Activated CD4-positive, alpha-beta T cell treated with anti-CD3 and anti-CD28 coated beads, Interleukin-2, amount 50 U/mL, for 16 hours (primary cell): ENCODE results near the gene FN3K.

Experiments used
- DNase-seq: peaks from one replicate; pipeline ENCODE4 v3.0.0-alpha.2; 2020

Gene FN3K

GRCh38 chr17:82734987-82735866, at the start of gene FN3K:
TSS of gene FN3K (plus strand) at chr17:82735615. CDS start at chr17:82735637, 22 bp downstream.
- no peak for DNase-seq

DNA sequence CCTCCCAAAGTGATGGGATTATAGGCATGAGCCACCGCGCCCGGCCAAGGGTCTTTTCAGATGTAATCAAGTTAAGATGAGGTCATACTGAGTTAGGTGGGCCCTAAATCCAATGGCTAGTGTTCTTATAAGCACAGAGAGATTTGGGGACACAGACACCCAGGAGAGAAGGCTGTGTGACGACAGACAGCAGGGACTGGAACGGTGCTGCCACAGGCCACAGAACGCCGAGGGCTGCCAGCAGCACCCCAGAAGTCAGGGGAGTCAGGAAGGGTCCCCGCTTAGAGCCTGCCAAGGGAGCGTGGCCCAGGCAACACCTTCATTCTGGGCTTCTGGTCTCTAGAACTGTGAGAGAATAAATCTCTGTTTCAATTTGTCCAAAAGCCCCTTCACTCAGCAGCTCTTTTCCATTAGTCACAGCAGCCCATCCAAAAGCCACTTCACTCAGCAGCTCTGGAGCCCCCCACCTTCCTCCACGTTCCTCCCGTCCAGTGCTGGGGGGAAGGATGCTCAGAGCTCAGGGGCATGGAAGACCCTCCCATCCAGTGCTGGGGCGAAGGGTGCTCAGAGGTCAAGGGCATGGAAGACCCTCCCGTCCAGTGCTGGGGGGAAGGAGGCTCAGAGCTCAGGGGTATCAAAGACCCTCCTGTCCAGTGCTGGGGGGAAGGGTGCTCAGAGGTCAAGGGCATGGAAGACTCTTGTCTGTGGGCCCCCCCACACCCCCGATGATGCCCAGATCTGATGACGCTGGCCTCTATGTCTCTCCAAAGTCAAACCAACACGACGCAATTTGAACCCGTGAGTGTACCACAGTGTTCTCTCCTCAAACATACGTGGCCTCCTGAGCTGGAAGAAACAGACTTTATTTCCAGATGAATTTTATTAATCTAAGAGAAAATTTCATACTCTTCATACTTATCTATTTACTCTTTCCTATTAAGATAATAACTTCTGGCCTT, 48.8 kb upstream of the FN3K start:
- no peak for DNase-seq

GRCh38 chr17:82687375-82687861, 48.0 kb upstream of the FN3K start:
- DNase-seq: no peak

- no peak for DNase-seq
These were observed 47.5 kb upstream of the FN3K start for GRCh38 chr17:82687871-82688270.

GRCh38 chr17:82689077-82689476, 46.3 kb upstream of the FN3K start:
- DNase-seq: no peak

GRCh38 chr17:82690786-82691489, 44.5 kb upstream of the FN3K start:
- DNase-seq: no peak

DNA sequence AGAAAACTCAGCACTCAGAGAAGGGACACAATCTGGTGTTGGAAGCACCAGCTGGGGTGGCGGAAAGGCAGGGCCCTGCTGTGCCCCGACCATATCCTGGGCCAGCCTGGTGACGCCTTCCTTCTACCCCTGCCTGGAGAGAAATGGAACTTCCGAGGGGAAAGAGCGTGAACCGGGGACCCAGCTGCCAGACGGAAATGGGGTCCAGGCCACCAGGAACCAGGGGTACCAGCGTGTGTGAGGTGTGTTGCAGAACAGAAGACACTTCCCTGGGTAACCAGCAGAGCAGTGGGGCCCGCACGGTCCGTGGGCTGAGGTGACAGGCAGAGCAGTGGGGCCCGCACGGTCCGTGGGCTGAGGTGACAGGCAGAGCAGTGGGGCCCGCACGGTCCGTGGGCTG, 43.7 kb upstream of the FN3K start:
- no peak for DNase-seq

GRCh38 chr17:82692268-82692667, 43.1 kb upstream of the FN3K start:
- no peak for DNase-seq

DNA sequence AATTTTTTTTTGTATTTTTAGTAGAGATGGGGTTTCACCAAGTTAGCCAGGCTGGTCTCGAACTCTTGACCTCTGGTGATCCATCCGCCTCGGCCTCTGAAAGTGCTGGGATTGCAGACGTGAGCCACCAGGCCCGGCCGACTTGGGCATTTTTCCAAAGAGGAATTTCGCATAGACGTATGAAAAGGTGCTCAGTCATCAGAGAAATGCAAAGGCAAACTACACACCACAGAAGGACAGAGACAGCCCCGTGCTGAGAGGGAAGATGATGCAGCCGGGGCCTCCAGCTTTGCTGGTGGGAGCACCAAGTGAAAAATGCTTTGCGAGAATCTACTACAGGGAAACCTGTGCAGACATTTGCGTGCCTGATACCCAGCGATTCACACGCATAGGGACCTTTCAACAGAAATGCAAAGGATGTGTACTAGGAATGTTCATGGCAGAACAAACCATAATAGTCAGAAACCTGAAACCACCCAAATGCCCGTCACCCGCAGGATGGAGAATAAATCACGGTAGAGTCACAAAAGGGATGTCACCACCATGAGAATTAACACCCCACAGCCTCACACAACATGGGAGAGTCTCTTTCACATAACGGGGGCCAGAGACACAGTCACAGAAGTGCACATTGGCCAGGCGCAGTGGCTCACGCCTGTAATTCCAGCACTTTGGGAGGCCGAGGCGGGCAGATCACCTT, 42.1 kb upstream of the FN3K start:
- DNase-seq: no peak

GRCh38 chr17:82694647-82695046, 40.8 kb upstream of the FN3K start:
- DNase-seq: no peak

DNA sequence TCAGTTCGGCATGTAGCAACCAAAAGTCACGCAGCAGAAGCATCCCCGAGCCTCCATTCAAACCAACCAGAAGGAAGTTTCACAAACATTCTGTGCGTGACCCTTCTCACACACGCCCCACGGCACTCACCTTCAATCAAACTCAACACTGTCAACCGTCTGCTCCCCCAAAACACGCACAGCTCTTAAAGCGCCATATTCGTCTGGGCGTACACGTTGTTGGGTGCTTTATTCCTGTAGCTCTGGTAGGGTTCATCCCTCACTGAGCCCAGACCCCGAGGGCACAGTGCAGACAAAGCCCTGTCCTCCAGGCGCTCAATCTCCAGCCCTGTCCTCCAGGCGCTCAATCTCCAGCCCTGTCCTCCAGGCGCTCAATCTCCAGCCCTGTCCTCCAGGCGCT, 39.2 kb upstream of the FN3K start:
- no peak for DNase-seq

DNA sequence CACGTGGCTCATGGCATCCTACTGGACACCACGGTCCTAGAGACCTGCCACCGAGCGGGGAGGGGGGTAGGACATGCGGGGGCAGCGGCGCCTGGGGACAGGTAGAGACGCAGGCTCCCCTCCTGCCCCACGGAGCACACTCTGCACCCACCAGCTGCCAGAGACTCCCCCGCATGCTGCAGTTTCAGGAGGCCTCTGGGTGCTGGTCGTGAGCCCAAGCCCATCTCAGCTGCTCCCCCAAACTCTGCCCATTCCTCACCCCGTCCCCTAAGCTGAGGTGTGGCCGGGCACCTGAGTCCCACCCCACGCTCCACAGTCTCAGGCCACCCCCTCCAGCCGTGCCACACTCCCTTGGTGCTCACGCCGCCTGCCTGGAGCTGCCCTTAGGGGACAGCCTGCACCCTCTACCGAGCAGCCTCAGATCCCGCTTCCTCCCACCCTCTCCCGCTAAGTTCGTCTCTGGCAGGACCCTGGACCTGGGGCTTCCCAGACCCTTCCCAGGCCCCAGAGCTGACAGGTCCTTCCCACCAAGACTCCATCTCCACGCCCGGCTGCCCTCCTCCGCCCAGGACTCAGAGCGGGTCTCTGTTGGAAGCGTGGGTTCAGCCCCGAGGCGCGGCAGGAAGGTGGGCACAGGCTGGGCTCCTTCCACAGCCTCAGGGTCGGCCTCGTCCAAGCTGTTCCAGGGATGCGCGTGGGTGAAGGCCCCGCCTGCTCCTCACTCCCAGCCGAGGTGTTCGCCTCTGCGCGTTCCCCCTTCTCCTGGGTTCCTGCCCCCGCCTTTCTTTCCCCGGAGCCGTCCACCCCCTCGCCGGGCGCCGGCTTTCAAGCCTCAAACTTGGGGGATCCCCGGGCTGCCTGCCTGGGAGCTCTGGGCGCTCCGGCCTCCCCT, 38.3 kb upstream of the FN3K start:
- no peak for DNase-seq

- no peak for DNase-seq
These were observed 37.7 kb upstream of the FN3K start for GRCh38 chr17:82697808-82698064.

GRCh38 chr17:82698065-82698973, 37.1 kb upstream of the FN3K start, which contains the start of gene RAB40B:
TSS of gene RAB40B (minus strand) at chr17:82698698. CDS start at chr17:82698596, 102 bp downstream.
- DNase-seq: peak; percentile 98

DNA sequence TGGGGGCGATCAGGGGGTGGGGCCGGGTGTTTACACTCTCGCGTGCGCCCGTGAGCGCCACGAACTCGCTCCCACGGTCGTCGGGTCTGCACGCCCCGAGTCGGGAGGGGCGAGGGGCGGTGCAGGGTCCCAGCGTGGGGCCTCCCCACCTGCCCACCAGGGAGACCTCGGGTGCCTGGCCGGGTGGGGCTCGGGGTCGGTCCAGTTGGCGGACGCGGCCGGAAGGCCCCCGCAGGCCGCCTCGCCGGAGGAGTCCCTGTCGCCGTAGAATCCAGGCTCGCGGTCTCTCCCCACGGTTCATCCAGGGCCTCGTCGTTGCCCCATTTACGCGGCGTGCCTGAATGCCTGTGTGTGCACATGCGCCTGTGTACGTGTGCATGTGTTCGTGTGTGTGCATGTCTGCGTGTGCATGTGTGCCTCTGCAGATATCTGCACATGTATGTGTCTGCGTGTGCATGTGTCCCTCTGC, 36.4 kb upstream of the FN3K start:
- DNase-seq: no peak

DNA sequence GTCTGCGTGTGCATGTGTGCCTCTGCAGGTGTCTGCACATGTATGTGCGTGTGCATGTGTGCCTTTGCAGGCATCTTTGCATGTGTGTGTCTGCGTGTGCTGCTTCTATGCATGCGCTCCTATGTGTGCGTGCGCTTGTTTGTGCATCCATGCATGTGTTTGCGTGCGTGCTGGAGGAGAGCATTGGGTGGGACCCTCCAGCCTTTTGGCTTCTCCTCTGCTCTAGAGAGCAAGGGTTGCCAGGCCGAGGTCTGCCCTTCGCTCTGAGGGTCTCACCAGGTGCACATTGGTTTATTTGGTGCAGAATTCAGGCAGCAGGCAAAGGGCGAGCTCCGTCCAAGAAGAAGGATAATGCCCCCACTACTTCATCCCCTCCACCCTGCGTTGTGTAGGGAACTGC, 35.9 kb upstream of the FN3K start:
- DNase-seq: no peak

GRCh38 chr17:82702231-82702927, 33.0 kb upstream of the FN3K start:
- no peak for DNase-seq

DNA sequence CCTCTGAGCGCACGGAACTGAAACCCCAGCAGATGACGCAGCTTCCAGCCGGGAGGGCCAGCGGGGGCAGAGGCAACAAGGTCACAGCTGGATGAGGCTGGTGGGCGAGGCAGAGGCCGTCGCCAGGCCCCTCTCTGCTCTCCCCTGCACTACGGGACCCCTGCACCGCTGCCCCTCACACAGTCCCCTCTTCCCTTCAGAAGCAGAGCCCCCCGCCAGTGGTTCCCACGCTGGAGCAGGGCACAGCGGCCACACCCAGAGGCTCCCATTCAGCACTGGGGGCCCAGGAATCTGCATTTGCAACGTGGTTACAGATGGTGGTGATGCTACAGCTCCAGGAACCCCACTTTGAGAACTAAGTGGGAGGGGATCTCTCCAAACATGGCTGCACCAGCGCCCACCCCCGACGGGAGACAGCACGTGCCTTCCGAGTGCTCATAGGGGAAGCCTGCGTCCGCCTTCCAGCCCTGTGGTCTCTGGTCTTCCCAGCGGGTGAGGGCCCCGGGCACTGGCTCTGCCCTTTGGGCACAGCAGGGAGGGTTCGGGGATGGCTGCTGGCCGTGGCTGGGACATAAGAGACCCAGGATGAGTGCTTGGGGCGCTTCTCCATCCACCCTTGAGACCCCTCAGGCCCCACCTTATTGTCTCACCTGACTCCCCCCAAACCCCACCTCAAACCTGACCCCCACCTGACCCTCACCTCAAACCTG, 32.2 kb upstream of the FN3K start:
- DNase-seq: no peak
